OCI-LY7 (cell line): ENCODE results near the gene SPINK4. TPM values are rescaled to one million over a fixed set of nuclear protein-coding genes. Genes with fewer than 3 reads are reported as not detected.

Experiments used
- BruUV-seq: library from RNA; stranded (reverse); fragments of 400-500 nt; replicated peaks from 2 replicates; lab custom pipeline; 2021; lab: Mats Ljungman, UMichigan
- CTCF ChIA-PET: fragments of 300-600 bp; sonication (Branson Sonifier 250); formaldehyde crosslinking; loops from one replicate; lab custom pipeline; 2022; ENCODE audit warnings: antibody characterized with exemption; ENCODE audit not compliant: unreplicated experiment; lab: Charles Lee
- POLR2A ChIA-PET: fragments of 300-600 bp; sonication (Branson Sonifier 250); formaldehyde crosslinking; loops from one replicate; lab custom pipeline; 2022; ENCODE audit warnings: antibody characterized with exemption; lab: Charles Lee
- DNase-seq: peaks from one replicate; pipeline ENCODE4 v3.0.0-alpha.2; 2015; ENCODE audit warnings: low spot score
- H2AFZ ChIP-seq: fragments of 200-600 bp; sonication (generic), shearing (Covaris generic); 2 replicates; pipeline ENCODE4 v1.6.1; 2014; ENCODE audit warnings: mild to moderate bottlenecking, antibody characterized with exemption, low read length, moderate library complexity
- H3K27ac ChIP-seq: fragments of 200-600 bp; sonication (generic); 2 replicates; pipeline ENCODE4 v1.5.1; 2014; ENCODE audit warnings: mixed run types, low read depth, mild to moderate bottlenecking, moderate library complexity, low read length, inconsistent platforms; ENCODE audit not compliant: poor library complexity, severe bottlenecking
- H3K36me3 ChIP-seq: fragments of 200-600 bp; sonication (generic); 2 replicates; pipeline ENCODE4 v1.6.1; 2014; ENCODE audit warnings: mild to moderate bottlenecking, antibody characterized with exemption, low read length, moderate library complexity, mixed read lengths; ENCODE audit not compliant: insufficient read depth
- H3K4me1 ChIP-seq: fragments of 200-600 bp; sonication (generic); 2 replicates; pipeline ENCODE4 v1.5.1; 2014; ENCODE audit warnings: mild to moderate bottlenecking, low read length; ENCODE audit not compliant: insufficient read depth, poor library complexity, severe bottlenecking
- H3K4me2 ChIP-seq: fragments of 200-600 bp; sonication (generic); 2 replicates; pipeline ENCODE4 v1.6.1; 2014; ENCODE audit warnings: mild to moderate bottlenecking, low read length
- H3K4me3 ChIP-seq: fragments of 200-600 bp; sonication (generic); 2 replicates; pipeline ENCODE4 v1.5.1; 2014; ENCODE audit warnings: mild to moderate bottlenecking, low read depth, low read length; ENCODE audit not compliant: poor library complexity, severe bottlenecking
- H3K79me2 ChIP-seq: fragments of 200-600 bp; sonication (generic); 2 replicates; pipeline ENCODE4 v1.6.1; 2016; ENCODE audit warnings: low read depth, mild to moderate bottlenecking, low read length, moderate library complexity, mixed read lengths; ENCODE audit not compliant: insufficient read depth
- H3K9me2 ChIP-seq: fragments of 200-600 bp; sonication (generic); 2 replicates; pipeline ENCODE4 v1.6.1; 2016; ENCODE audit warnings: mild to moderate bottlenecking, low read length, mixed read lengths; ENCODE audit not compliant: insufficient read depth
- H3K9me3 ChIP-seq: fragments of 200-600 bp; sonication (generic); 2 replicates; pipeline ENCODE4 v1.6.1; 2014; ENCODE audit warnings: mild to moderate bottlenecking, mixed run types, low read length, mixed read lengths
- H4K20me1 ChIP-seq: fragments of 200-600 bp; sonication (generic); 2 replicates; pipeline ENCODE4 v1.6.1; 2014; ENCODE audit warnings: mild to moderate bottlenecking, antibody characterized with exemption, low read length, moderate library complexity, mixed read lengths; ENCODE audit not compliant: insufficient read depth
- CTCF ChIP-seq: fragments of 200-600 bp; sonication (generic); conservative IDR thresholded peaks from 2 replicates; pipeline ENCODE4 v1.5.1; 2014; ENCODE audit warnings: mild to moderate bottlenecking, antibody characterized with exemption, low read length, moderate library complexity, mixed read lengths
- EZH2phosphoT487 ChIP-seq: fragments of 200-600 bp; sonication (generic); IDR thresholded peaks from 2 replicates; pipeline ENCODE4 v1.6.1; 2018; ENCODE audit warnings: low read depth, borderline replicate concordance, mild to moderate bottlenecking, mixed run types, antibody characterized with exemption, low read length, moderate library complexity, mixed read lengths
- intact Hi-C: fragments of 100-400 bp; cut with micrococcal nuclease; formaldehyde crosslinking; loops from one replicate; pipeline ENCODE4 v1.10.0; 2022; ENCODE audit not compliant: unreplicated experiment
- total RNA-seq, 2 experiments: library from RNA; depleted of rRNA in 1 of 2; stranded (reverse); fragments of >200 nt in 1 of 2; shearing (Covaris generic) in 1 of 2; gene quantifications; 2 replicates each; pipeline ENCODE4 v1.2.3, GENCODE V29; 2014 to 2022

SPINK4 gene
- total RNA-seq, 2 experiments from 2014 or later, result not detected

GRCh38 chr9:33291901-33292300 lies 51.9 kb downstream of the SPINK4 start:
- peak overlapping the region; percentile 88 for H3K4me3 ChIP-seq
- intact Hi-C loops, result loop anchor here (5.0 to 10.0 kb wide), 3 partner anchors 137 to 753 kb away; partner anchors contain the start of genes NOL6 and UBAP2
- peaks cover 52% of the 10 kb centered on the region for H3K36me3 ChIP-seq
- no peak for TF ChIP-seq EZH2phosphoT487
- no peak for TF ChIP-seq CTCF
- H3K27ac ChIP-seq, result no peak overlapping the region
- DNase-seq, result no peak
- BruUV-seq, result no TSS peak
- no peak overlapping the region for H2AFZ ChIP-seq
- H3K4me1 ChIP-seq, result peaks cover 74% of the 10 kb centered on the region
- no peaks in the 10 kb centered on the region for H4K20me1 ChIP-seq
- no peaks in the 10 kb centered on the region for H3K9me2 ChIP-seq
- no peaks in the 10 kb centered on the region for H3K9me3 ChIP-seq
- CTCF ChIA-PET, result no interaction called here
- peaks cover 65% of the 10 kb centered on the region for H3K79me2 ChIP-seq
- H3K4me2 ChIP-seq, result peak overlapping the region; percentile 65
- POLR2A ChIA-PET, result no interaction called here

GRCh38 chr9:33293782-33294181 lies 53.8 kb downstream of the SPINK4 start:
- CTCF ChIA-PET, result no interaction called here
- no TSS peak for BruUV-seq

More at GRCh38 chr9:33293782-33294181, 53.8 kb downstream of the SPINK4 start:
- H3K9me2 ChIP-seq, result no peaks in the 10 kb centered on the region
- intact Hi-C loops, result loop anchor here (5.0 to 10.0 kb wide), 3 partner anchors 139 to 751 kb away; partner anchors contain the start of genes NOL6 and UBAP2
- no peaks in the 10 kb centered on the region for H3K9me3 ChIP-seq
- peaks cover 83% of the 10 kb centered on the region for H3K4me1 ChIP-seq
- H3K79me2 ChIP-seq, result peaks cover 81% of the 10 kb centered on the region
- peak overlapping the region; percentile 65 for H3K4me2 ChIP-seq
- H3K36me3 ChIP-seq, result peaks cover 68% of the 10 kb centered on the region
- no peak for DNase-seq
- H3K4me3 ChIP-seq, result no peak overlapping the region
- peak overlapping the region; percentile 95 for H3K27ac ChIP-seq
- H2AFZ ChIP-seq, result no peak overlapping the region
- POLR2A ChIA-PET, result no interaction called here
- peaks cover 8% of the 10 kb centered on the region; the same call in 1 of the 2 replicates for H4K20me1 ChIP-seq
- no peak for TF ChIP-seq EZH2phosphoT487
- no peak for TF ChIP-seq CTCF
